HepG2 (cell line): ENCODE results near the gene SOCS1. TPM values are rescaled to one million over a fixed set of nuclear protein-coding genes. Genes with fewer than 3 reads are reported as not detected.

ENCODE experiments used
- CBX2 ChIP-seq, 2 experiments: fragments of 200-600 bp in 1 of 2; sonication (generic); formaldehyde crosslinking in 1 of 2; IDR thresholded peaks; 2 replicates each; pipeline versions ENCODE4 v1.7.0 to v1.8.1; 2018 to 2022; ENCODE audit warnings: low read depth in 2 of 2, low read length in 1 of 2, mild to moderate bottlenecking in 1 of 2, missing genetic modification reagents in 1 of 2
- ETV5 ChIP-seq: IDR thresholded peaks from 2 replicates; pipeline ENCODE4 v1.6.1; 2018; ENCODE audit warnings: missing biosample characterization, missing genetic modification reagents, inconsistent platforms, borderline replicate concordance
- HDAC1 ChIP-seq: sonication (generic); formaldehyde crosslinking; IDR thresholded peaks from 2 replicates; pipeline ENCODE4 v1.5.1; 2020; ENCODE audit warnings: mild to moderate bottlenecking, missing genetic modification reagents
- JDP2 ChIP-seq: sonication (generic); formaldehyde crosslinking; IDR thresholded peaks from 2 replicates; pipeline ENCODE4 v1.8.1; 2022; ENCODE audit warnings: missing genetic modification reagents, borderline replicate concordance
- KAT2B ChIP-seq: fragments of 150-350 bp; IDR thresholded peaks from 2 replicates; pipeline ENCODE4 v1.6.1; 2014; ENCODE audit warnings: low read depth, low read length, borderline replicate concordance
- KLF6 ChIP-seq: IDR thresholded peaks from 2 replicates; pipeline ENCODE4 v1.8.0; 2016; ENCODE audit warnings: missing biosample characterization, missing genetic modification reagents
- NRL ChIP-seq: sonication (generic); formaldehyde crosslinking; IDR thresholded peaks from 2 replicates; pipeline ENCODE4 v1.5.0; 2020; ENCODE audit warnings: missing genetic modification reagents, mild to moderate bottlenecking, moderate library complexity, borderline replicate concordance
- PAXIP1 ChIP-seq: sonication (generic); formaldehyde crosslinking; conservative IDR thresholded peaks from 2 replicates; pipeline ENCODE4 v1.4.0; 2020; ENCODE audit warnings: mild to moderate bottlenecking, missing genetic modification reagents, moderate library complexity
- SNAPC2 ChIP-seq: sonication (generic); formaldehyde crosslinking; IDR thresholded peaks from 2 replicates; pipeline ENCODE4 v1.8.1; 2022; ENCODE audit warnings: mild to moderate bottlenecking, missing genetic modification reagents
- ZBTB2 ChIP-seq: sonication (generic); formaldehyde crosslinking; IDR thresholded peaks from 2 replicates; pipeline ENCODE4 v1.8.0; 2022; ENCODE audit warnings: low read depth, missing genetic modification reagents
- ZNF10 ChIP-seq: sonication (generic); formaldehyde crosslinking; IDR thresholded peaks from 2 replicates; pipeline ENCODE4 v1.4.0; 2020; ENCODE audit warnings: mild to moderate bottlenecking, low read depth, missing genetic modification reagents, borderline replicate concordance
- ZNF142 ChIP-seq: sonication (generic); formaldehyde crosslinking; IDR thresholded peaks from 2 replicates; pipeline ENCODE4 v1.4.0; 2020; ENCODE audit warnings: missing genetic modification reagents
- ZNF335 ChIP-seq: sonication (generic); formaldehyde crosslinking; IDR thresholded peaks from 2 replicates; pipeline ENCODE4 v1.4.0; 2020; ENCODE audit warnings: missing genetic modification reagents
- ZNF430 ChIP-seq: sonication (generic); formaldehyde crosslinking; IDR thresholded peaks from 2 replicates; pipeline ENCODE4 v1.9.0; 2021; ENCODE audit warnings: mild to moderate bottlenecking, missing genetic modification reagents
- ZNF672 ChIP-seq: sonication (generic); formaldehyde crosslinking; IDR thresholded peaks from 2 replicates; pipeline ENCODE4 v1.8.1; 2022; ENCODE audit warnings: missing genetic modification reagents
- polyA plus RNA-seq, 8 experiments: library from polyadenylated mRNA; depleted of rRNA in 3 of 8; stranded (reverse) in 7 of 8; unstranded in 1 of 8; fragments of >200 nt; fragmentation: Illumina TruSeq in 4 of 8; extraction: Trizol in 4 of 8; gene quantifications; 2 replicates each; pipeline versions ENCODE4 v1.2.1 to v1.2.3, GENCODE V29; 2011 to 2016; ENCODE audit warnings: low read depth in 4 of 8, missing spikeins in 1 of 8, mixed read lengths in 1 of 8; ENCODE audit not compliant: insufficient read depth in 1 of 8
- total RNA-seq, 5 experiments: library from RNA; depleted of rRNA; stranded (reverse); fragments of >200 nt; fragmentation: Illumina TruSeq; extraction: Trizol; gene quantifications; 2 replicates each; pipeline ENCODE4 v1.2.3, GENCODE V29; 2016; ENCODE audit warnings: low read depth in 1 of 5
- TF ChIP-seq, protein P1 (sequence below): sonication (generic); formaldehyde crosslinking; IDR thresholded peaks from 2 replicates; pipeline ENCODE4 v1.5.0; 2020; ENCODE audit warnings: missing genetic modification reagents

SOCS1 gene
- total and polyA plus RNA-seq, 2 of the 13 experiments (the other 11 are each of a cell fraction or from before 2014, with no cell fraction given) = 5.3 to 6.3 TPM

DNA sequence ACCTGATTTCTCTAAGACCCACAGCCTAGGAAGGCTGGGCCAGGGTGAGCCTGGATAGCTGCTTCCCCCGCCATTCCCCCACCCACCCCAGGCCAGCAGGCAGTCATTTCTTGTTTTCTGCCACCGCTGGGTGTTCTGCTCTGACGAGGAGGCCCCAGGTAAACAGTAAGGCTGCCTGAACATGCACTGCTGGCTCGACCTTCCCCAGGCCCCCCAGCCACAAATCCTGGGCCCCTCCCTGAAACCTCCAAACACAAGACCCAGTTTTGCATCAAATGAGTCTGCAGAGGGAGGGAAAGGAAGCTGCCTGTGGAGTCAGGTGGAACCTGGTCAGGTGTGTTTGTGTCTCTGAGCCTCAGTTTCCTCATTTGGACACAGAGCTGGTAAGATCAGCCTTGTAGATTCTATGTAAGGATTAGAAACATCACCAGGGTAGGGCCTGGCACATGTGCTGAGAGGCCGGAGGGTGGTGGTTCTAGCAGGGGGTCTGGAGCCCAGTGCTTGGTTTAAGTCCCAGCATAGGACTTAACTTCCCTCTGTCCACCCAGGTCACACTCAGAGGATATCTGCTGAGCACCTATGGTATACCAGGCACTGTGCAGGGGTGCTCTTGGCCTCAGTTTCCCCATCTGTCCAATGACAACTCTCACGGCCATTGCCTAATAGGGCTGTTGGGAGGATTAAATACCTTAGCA lies 44.0 kb upstream of the SOCS1 start (continued):
- TF ChIP-seq ZNF142 (CRISPR knock-in tag) (no peak), ZNF672 (CRISPR knock-in tag) (no peak), JDP2 (CRISPR knock-in tag) (no peak), NRL (0 out of 2 replicates have a peak, but pooled peaks have one; percentile 20), ZNF430 (CRISPR knock-in tag) (no peak), PAXIP1 (0 out of 2 replicates have a peak, but pooled peaks have one; percentile 22), KLF6 (CRISPR knock-in tag) (no peak), KAT2B (no peak), HDAC1 (no peak), SNAPC2 (CRISPR knock-in tag) (no peak), ZBTB2 (no peak), CBX2 (IDR thresholded peaks at IDR 0.05; ENCODE audit: low read depth, low read length) (no peak), CBX2 (CRISPR knock-in tag; IDR thresholded peaks at IDR 0.05; ENCODE audit: low read depth) (no peak), ETV5 (CRISPR knock-in tag) (no peak), ZNF10 (CRISPR knock-in tag) (no peak), ZNF335 (no peak)
- TF ChIP-seq, protein P1, sequence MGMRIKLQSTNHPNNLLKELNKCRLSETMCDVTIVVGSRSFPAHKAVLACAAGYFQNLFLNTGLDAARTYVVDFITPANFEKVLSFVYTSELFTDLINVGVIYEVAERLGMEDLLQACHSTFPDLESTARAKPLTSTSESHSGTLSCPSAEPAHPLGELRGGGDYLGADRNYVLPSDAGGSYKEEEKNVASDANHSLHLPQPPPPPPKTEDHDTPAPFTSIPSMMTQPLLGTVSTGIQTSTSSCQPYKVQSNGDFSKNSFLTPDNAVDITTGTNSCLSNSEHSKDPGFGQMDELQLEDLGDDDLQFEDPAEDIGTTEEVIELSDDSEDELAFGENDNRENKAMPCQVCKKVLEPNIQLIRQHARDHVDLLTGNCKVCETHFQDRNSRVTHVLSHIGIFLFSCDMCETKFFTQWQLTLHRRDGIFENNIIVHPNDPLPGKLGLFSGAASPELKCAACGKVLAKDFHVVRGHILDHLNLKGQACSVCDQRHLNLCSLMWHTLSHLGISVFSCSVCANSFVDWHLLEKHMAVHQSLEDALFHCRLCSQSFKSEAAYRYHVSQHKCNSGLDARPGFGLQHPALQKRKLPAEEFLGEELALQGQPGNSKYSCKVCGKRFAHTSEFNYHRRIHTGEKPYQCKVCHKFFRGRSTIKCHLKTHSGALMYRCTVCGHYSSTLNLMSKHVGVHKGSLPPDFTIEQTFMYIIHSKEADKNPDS = no peak
